Glutamatergic neuron (in vitro differentiated cells): ENCODE results near the gene SLC17A7. TPM values are rescaled to one million over a fixed set of nuclear protein-coding genes. Genes with fewer than 3 reads are reported as not detected.
A peak's percentile ranks its signal among the peaks of the same experiment; 100 is the strongest.

Source experiments
- DNase-seq: peaks from one replicate; pipeline ENCODE4 v3.0.0; 2022
- H3K27ac Mint-ChIP-seq: one replicate; pipeline ENCODE4 v1.8.0; 2020; ENCODE audit warnings: mild to moderate bottlenecking, mixed read lengths, inconsistent platforms; ENCODE audit not compliant: unreplicated experiment
- H3K27me3 Mint-ChIP-seq: one replicate; pipeline ENCODE4 v1.8.0; 2020; ENCODE audit warnings: mild to moderate bottlenecking, moderate library complexity, mixed read lengths, inconsistent platforms; ENCODE audit not compliant: unreplicated experiment
- H3K36me3 Mint-ChIP-seq: one replicate; pipeline ENCODE4 v1.8.0; 2020; ENCODE audit warnings: mild to moderate bottlenecking, mixed read lengths, inconsistent platforms; ENCODE audit not compliant: unreplicated experiment
- H3K4me1 Mint-ChIP-seq: one replicate; pipeline ENCODE4 v1.8.0; 2020; ENCODE audit warnings: mild to moderate bottlenecking, low read depth, mixed read lengths, inconsistent platforms; ENCODE audit not compliant: unreplicated experiment
- H3K4me3 Mint-ChIP-seq: one replicate; pipeline ENCODE4 v1.8.0; 2020; ENCODE audit warnings: mild to moderate bottlenecking, mixed read lengths, inconsistent platforms; ENCODE audit not compliant: unreplicated experiment
- H3K9me3 Mint-ChIP-seq: one replicate; pipeline ENCODE4 v1.8.0; 2020; ENCODE audit warnings: mild to moderate bottlenecking, moderate library complexity, mixed read lengths, inconsistent platforms; ENCODE audit not compliant: unreplicated experiment
- total RNA-seq: library from RNA; stranded (reverse); fragmentation: NEBNext Ultra II Directional; extraction: Animal tissue kit (Norgen Biotek cat#: 25700); gene quantifications from one replicate; pipeline ENCODE4 v1.2.1, GENCODE V29; 2021; ENCODE audit not compliant: unreplicated experiment
- TF ChIP-seq, protein P1 (sequence below): fragments of 200-600 bp; sonication (generic); IDR thresholded peaks from one replicate; pipeline ENCODE4 v1.5.0; 2021; ENCODE audit not compliant: partially characterized antibody, unreplicated experiment

The SLC17A7 gene
- total RNA-seq, 1 donor from 2014 or later = 188 TPM

DNA sequence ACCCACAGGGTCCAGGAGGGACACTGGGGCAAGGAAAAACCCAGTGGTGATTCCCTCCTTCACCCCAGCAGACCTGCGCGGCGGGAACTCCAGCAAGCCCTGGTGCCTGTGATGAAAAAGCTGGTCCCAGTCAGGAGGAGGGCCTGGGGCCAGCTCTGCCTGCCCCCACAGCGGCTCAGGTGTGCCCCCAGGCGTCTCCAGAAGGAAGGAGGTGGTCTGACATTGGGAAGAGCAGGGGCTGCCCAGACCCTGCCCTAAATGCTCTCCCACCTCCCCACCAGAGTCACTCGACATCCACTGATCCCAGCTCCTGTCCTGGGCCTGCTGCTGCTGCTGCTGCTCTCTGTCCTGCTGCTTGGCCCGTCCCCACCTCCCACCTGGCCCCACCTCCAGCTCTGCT is 24.2 kb downstream of the SLC17A7 start:
- TF ChIP-seq, protein P1, sequence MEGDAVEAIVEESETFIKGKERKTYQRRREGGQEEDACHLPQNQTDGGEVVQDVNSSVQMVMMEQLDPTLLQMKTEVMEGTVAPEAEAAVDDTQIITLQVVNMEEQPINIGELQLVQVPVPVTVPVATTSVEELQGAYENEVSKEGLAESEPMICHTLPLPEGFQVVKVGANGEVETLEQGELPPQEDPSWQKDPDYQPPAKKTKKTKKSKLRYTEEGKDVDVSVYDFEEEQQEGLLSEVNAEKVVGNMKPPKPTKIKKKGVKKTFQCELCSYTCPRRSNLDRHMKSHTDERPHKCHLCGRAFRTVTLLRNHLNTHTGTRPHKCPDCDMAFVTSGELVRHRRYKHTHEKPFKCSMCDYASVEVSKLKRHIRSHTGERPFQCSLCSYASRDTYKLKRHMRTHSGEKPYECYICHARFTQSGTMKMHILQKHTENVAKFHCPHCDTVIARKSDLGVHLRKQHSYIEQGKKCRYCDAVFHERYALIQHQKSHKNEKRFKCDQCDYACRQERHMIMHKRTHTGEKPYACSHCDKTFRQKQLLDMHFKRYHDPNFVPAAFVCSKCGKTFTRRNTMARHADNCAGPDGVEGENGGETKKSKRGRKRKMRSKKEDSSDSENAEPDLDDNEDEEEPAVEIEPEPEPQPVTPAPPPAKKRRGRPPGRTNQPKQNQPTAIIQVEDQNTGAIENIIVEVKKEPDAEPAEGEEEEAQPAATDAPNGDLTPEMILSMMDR = no peak
- Mint-ChIP-seq H3K4me1 (peaks cover 13% of the 10 kb centered on the region), H3K27ac (no peak overlapping the region)

DNA sequence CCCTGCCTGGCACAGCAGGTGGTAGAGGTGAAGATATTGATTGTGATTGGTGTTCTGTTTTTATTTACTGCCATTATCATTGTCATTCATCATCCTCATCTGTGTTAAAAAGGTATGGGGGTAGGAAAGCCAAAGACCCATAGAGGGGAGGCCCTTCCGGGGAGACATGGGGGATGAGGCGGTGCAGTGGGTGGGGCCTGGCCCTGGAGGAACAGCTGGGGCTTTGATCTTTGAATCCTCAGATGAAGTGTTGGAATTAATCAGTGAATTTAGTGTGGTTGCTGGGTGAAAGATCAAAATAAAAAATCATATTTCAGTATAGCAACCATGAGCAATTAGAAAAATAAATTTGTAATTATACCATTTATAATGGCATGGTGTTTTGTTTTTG is 25.5 kb downstream of the SLC17A7 start:
- peaks cover 10% of the 10 kb centered on the region for H3K4me1 Mint-ChIP-seq
- no peak overlapping the region for H3K27ac Mint-ChIP-seq

More for the DNA sequence above, 24.2 kb downstream of the SLC17A7 start:
- peaks cover 17% of the 10 kb centered on the region for H3K27me3 Mint-ChIP-seq
- peaks cover 4% of the 10 kb centered on the region for H3K9me3 Mint-ChIP-seq
- H3K4me3 Mint-ChIP-seq = no peak overlapping the region
- no peak for DNase-seq
- no peaks in the 10 kb centered on the region for H3K36me3 Mint-ChIP-seq

DNA sequence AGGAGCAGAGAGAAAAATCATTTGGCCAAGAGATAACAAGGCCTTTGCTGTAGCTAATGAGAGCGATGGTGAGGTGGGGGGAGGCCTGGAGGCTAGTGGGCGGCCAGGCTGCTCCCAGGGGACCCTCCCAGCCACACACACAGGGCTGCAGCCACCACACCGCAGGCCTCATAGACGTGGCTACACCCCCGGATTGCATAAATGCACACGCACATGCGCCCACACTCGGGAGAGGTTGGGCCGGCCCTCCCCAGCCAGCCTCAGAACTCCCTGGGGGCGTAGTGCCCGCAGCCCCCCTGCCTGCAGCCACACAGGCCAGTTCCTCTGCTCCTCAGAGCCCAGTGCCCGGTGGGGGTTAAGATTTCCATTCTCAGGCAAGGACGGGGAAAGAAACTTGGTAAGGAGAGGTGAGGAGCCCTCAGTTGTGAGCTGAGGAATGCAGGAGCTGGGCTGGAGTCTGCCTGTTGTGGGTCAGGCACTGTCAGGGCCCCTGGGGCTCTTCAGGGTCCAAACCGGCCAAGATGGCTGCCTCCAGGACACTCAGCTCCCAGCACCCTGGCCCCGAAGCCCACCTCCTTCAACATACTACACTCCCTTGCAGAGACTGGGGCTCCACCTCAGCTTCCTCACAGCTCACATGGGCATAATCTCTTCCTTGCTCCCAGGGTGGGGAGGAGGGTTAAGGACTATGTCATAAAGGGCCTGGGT is 26.1 kb downstream of the SLC17A7 start:
- TF ChIP-seq, protein P1 = no peak
- H3K36me3 Mint-ChIP-seq = no peaks in the 10 kb centered on the region
- H3K27me3 Mint-ChIP-seq = peaks cover 17% of the 10 kb centered on the region
- no peak overlapping the region for H3K4me3 Mint-ChIP-seq
- H3K9me3 Mint-ChIP-seq = peaks cover 1% of the 10 kb centered on the region
- H3K4me1 Mint-ChIP-seq = peaks cover 10% of the 10 kb centered on the region
- no peak overlapping the region for H3K27ac Mint-ChIP-seq
- DNase-seq = no peak

More for the DNA sequence above, 25.5 kb downstream of the SLC17A7 start:
- H3K4me3 Mint-ChIP-seq = no peak overlapping the region
- TF ChIP-seq, protein P1 = no peak
- no peaks in the 10 kb centered on the region for H3K36me3 Mint-ChIP-seq
- H3K27me3 Mint-ChIP-seq = peaks cover 17% of the 10 kb centered on the region
- no peak for DNase-seq
- H3K9me3 Mint-ChIP-seq = peaks cover 1% of the 10 kb centered on the region

DNA sequence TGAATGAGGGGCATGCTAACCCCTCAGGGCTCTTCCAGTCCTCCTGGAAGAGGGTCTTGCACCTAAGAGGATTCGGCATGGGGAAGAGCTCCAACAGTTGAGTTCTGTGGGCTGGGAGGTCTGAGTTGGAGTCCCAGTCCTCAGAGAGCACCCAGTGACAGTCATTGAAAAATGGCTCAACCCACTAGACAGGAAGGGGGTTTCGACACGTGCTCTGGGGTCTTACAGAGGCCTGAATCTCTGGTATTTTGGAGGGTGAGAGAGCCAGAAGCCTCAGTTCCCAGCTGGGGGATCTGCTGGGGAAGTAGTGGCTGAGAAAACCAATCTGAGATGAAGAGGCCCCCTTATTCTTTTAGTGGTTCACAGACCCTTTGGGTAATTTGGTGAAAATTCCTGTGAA is 27.1 kb downstream of the SLC17A7 start:
- Mint-ChIP-seq H3K27me3 (peaks cover 17% of the 10 kb centered on the region), H3K36me3 (no peaks in the 10 kb centered on the region), H3K9me3 (peaks cover 1% of the 10 kb centered on the region), H3K27ac (no peak overlapping the region), H3K4me3 (no peak overlapping the region), H3K4me1 (peaks cover 10% of the 10 kb centered on the region)
- TF ChIP-seq, protein P1 = no peak
- DNase-seq = no peak

DNA sequence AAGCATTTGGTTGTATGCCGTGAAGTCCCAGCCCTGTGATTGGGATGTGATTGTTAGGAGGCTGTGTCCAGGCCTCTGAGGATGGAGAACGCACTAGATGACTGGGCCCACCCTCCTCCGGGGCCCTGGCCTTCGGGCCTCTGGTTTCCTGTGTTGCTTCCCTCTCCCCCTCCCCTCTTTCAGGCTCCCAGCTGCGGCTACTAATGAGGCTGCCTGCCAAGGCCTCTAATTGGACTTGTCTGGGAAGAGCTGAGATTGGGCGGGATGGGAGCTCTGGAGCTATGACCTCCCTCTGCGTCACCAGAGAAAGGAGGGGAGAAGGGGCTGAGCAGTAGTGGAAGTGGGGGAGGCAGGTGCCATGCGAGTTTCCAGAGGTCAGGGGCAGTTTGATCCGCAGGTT is 28.0 kb downstream of the SLC17A7 start:
- TF ChIP-seq, protein P1 = no peak
- DNase-seq = peak; percentile 47
- H3K4me3 Mint-ChIP-seq = no peak overlapping the region

More for the DNA sequence above, 28.0 kb downstream of the SLC17A7 start:
- H3K27me3 Mint-ChIP-seq = peaks cover 17% of the 10 kb centered on the region
- H3K9me3 Mint-ChIP-seq = peaks cover 1% of the 10 kb centered on the region
- no peaks in the 10 kb centered on the region for H3K36me3 Mint-ChIP-seq
- no peak overlapping the region for H3K27ac Mint-ChIP-seq
- H3K4me1 Mint-ChIP-seq = peaks cover 10% of the 10 kb centered on the region
